H7 (cell line): ENCODE measurements around the gene OTULIN. TPM values are rescaled to one million over a fixed set of nuclear protein-coding genes. Genes with fewer than 3 reads are reported as not detected.

Source experiments
- DNase-seq: peaks from one replicate; pipeline ENCODE4 v3.0.0; 2012
- H3K27me3 ChIP-seq: 2 replicates; pipeline ENCODE4 v1.6.0; 2011; ENCODE audit warnings: mild to moderate bottlenecking, low read length; ENCODE audit not compliant: control insufficient read depth, insufficient read depth
- H3K36me3 ChIP-seq: replicated peaks from 2 replicates; pipeline ENCODE4 v1.5.1; 2011; ENCODE audit warnings: low read length; ENCODE audit not compliant: control insufficient read depth, insufficient read depth
- H3K4me3 ChIP-seq: 2 replicates; pipeline ENCODE4 v1.5.1; 2011; ENCODE audit warnings: low read depth, mild to moderate bottlenecking, control low read depth, low read length, moderate library complexity; ENCODE audit not compliant: insufficient read depth
- total RNA-seq: library from RNA; depleted of rRNA; stranded (reverse); fragments of >200 nt; shearing (Covaris generic); gene quantifications from 2 replicates; pipeline ENCODE4 v1.2.3, GENCODE V29; 2014

The OTULIN gene
- total RNA-seq, 1 experiment from 2014 or later, result 14.9 TPM

DNA sequence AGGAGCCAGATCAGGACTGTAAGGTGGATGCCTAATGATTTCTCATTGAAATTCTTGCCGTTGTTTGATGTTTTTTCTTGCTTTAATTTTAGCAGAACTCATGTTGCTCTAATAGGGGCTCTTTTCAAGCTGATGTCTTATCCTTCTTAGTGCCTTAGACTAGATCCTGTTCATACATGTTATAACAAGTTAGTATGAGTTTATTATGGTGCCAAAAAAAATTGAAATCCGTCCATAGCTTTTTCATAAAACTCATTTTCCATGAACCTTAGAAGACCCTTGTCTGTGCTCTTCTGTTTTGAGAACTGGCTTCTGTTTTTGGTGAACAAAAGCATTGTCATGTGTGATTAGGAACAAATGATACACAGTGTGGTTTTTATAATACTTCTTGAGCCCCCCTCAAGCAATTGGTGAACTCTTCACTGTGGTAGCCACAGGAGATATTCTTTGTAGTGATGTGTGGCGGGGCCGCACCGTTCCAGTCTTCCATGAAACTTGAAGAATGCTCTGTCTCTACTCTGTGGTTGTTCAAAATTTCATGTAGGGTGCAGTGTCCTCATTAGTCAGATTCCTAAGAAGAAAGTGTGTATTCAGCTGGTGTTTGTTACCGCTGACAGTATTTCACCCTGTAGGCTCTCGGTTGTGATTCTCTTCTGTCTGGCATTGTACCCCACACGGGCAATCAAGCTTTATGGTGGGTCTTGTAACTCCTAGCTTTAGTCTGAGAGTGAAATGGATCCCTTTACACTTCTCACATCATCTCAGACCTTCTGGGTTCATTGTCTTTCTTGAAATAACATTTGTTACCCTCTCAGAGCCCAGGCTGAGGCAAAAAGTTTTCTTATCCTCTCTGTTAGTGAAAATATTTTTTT lies 10.7 kb downstream of the OTULIN start:
- H3K4me3 ChIP-seq, result no peak overlapping the region
- no peaks in the 10 kb centered on the region for H3K27me3 ChIP-seq
- no peaks in the 10 kb centered on the region; the same call in 1 of the 2 replicates for H3K36me3 ChIP-seq
- DNase-seq, result no peak

DNA sequence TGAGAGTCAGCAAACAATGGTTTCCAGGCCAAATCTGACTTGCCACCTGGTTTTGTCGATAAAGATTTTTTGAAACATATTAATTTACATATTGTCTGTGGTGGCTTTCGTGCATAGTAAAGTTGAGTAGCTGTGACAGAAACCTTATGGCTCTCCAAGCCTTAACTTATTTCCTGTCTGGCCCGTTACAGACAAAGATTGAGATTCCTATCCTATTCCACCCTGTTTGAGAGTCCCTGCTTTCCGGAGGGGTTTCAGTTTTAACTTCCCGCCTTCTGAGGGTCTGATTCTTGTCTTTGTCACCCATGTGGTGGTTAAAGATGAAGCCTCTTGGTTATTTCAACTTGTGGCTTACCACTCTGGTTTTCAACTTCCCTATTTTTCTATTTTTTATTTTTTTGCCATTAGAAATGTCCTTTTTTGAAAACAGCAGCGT lies 11.4 kb downstream of the OTULIN start:
- Histone ChIP-seq H3K4me3 (no peak overlapping the region), H3K36me3 (no peaks in the 10 kb centered on the region; the same call in 1 of the 2 replicates), H3K27me3 (no peaks in the 10 kb centered on the region)
- DNase-seq, result no peak

DNA sequence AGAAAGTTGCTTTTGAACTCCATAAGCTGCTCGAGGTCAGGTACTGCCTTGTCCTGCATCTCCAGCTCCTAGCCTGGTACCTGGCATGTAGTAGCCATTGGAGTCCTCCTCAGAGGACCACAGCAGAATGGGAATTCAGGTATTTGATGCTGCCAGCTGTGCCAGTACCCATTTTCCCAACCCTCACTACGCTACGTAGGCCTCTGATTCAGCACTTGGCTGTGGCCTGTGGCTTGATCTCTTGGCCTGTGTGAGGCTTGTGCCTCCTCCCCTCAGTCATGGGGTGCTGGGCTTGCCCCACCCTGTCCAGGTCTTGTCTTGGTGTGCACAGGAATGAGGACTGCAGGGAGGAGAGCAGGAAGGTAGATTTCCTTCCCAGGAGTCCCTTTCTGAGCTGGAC lies 11.8 kb downstream of the OTULIN start:
- DNase-seq, result no peak
- no peaks in the 10 kb centered on the region for H3K27me3 ChIP-seq
- no peaks in the 10 kb centered on the region; the same call in 1 of the 2 replicates for H3K36me3 ChIP-seq
- no peak overlapping the region for H3K4me3 ChIP-seq

DNA sequence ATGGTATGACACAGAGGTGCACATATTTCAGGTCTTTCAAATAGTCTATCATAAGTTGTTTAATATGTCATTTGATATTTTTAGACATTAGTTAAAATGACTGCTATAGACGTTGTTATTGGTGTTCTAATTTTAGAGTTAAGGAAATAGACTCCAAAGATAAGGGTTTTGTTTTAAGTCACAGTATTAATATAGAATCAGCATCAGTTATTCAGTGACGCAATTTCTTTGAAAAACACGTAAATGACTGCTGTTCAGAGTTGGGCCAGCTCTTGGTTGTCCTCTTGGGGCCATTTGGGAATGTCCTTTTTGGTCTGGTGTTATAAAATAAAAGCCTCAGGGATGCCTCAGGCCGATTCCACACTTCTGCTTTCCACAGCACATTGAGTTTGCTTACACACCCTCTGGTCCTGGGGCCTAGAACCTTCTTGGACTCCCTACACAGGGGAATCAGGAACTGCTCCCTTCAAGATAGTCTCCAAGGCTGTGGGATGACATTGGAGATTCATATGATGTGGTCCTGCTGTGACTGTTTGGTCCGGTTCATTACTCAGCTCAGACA lies 14.3 kb downstream of the OTULIN start:
- DNase-seq, result no peak
- peaks cover 2% of the 10 kb centered on the region for H3K36me3 ChIP-seq
- no peak overlapping the region for H3K4me3 ChIP-seq
- H3K27me3 ChIP-seq, result no peaks in the 10 kb centered on the region

DNA sequence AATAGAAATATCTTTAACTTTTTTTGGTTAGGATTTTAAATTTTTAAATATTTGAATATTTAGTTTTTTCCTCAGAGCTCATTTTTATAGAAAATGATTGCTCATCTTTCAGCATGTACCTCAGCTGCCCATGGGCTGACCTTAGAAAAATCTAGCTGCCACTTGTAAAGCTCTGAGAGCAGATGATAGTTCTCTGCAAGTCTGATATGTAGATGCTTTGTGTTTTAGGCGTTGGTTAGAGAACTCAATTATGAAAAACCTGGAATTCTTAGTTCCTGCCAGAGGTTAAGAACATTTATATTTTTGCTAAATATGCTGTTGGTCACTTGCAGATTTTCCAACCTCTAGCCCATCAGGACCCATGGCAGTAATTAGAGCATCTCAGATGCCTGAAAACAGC lies 15.1 kb downstream of the OTULIN start:
- DNase-seq, result no peak
- Histone ChIP-seq H3K4me3 (no peak overlapping the region), H3K36me3 (peaks cover 2% of the 10 kb centered on the region)

DNA sequence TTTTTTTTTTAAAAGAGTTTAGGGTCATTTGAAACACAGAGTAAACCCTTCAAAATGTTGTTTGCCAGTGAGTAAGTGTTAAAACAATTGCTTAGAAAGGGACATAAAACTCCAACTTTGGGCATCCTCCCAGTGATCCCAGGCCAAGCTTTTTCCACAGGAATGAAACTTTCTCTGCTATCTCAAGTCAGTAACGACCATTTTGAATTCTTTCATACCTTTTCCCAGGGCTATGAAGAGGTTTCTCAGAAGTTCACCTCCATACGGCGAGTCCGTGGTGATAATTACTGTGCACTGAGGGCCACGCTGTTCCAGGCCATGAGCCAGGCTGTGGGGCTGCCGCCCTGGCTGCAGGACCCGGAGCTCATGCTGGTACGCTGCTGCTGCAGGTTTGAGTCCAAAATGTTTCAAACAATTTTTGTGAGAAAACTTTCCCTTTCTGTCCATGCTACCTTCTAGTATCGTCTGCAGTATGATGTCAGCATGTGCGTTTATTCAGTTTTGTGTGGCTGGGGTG lies 16.8 kb downstream of the OTULIN start:
- Histone ChIP-seq H3K4me3 (no peak overlapping the region), H3K27me3 (no peaks in the 10 kb centered on the region), H3K36me3 (peaks cover 2% of the 10 kb centered on the region)
- no peak for DNase-seq

More for the DNA sequence above, 15.1 kb downstream of the OTULIN start:
- no peaks in the 10 kb centered on the region for H3K27me3 ChIP-seq

DNA sequence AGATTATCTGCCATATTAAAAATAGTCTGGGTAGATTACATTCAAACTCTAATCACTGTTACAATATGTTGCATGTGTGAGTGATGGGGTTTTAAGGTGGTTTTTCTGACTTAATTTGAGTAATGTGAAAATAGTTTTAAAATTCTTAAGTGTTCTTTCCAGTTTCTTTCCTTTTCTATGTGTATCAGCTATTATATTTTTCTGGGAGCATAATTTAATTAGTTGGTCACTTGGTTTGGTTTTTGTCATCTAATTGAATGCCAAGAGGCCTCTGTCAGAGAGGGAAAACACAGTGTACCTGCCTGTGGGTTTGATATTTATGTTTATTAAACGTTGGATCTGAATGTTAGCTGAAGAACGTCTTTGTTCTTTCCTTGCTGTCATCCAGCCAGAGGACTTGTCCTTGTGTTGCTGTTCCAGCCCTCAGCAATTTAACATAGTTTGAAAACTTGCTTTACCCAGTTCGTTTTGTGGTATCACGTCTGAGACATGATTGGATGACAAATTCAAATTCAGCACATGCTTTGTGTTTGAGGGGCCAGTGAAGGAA lies 19.5 kb downstream of the OTULIN start:
- DNase-seq, result no peak
- Histone ChIP-seq H3K36me3 (peaks cover 5% of the 10 kb centered on the region), H3K4me3 (no peak overlapping the region), H3K27me3 (no peaks in the 10 kb centered on the region)

DNA sequence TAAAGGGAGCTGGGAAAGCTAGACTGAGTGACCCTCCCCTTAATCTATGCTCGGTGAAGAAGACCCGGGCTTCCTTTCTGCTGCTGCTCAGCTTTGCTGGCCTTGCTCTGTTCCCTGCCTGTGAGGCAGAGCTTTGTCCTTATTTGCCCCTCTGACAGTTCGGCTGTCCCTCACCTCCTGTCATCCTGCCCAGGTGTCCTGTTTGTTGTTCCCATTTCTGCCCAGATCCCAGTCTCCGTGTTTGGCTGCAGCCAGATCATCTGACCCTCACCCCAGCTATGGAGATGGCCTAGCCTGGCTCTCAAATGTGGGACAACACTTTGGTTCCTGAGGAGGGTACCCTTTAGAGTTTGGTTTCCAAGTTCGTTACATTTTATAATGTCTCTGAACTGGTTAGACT lies 20.2 kb downstream of the OTULIN start:
- Histone ChIP-seq H3K36me3 (peaks cover 10% of the 10 kb centered on the region), H3K4me3 (no peak overlapping the region), H3K27me3 (no peaks in the 10 kb centered on the region)
- DNase-seq, result no peak

DNA sequence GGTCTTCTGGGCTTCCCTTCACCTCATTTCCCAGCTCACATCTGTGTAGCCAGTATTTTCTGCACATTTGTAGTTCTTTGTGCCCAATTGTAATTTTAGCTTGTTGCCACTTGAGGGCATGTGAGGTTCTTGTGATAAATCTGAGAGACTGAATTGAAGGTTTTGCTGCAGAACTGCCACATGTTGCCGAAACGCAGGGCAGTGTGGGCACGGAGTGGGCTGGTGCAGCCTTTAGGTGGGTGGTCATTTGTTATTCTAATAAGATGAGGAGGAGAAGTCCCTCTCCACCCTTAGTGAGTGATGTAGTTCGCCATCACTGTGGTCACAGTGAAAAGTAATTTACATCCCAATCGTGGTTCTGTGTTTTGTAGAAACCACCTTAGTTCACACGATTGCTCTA lies 21.2 kb downstream of the OTULIN start:
- H3K27me3 ChIP-seq, result no peaks in the 10 kb centered on the region
- DNase-seq, result peak; percentile 64
- H3K36me3 ChIP-seq, result peaks cover 12% of the 10 kb centered on the region

DNA sequence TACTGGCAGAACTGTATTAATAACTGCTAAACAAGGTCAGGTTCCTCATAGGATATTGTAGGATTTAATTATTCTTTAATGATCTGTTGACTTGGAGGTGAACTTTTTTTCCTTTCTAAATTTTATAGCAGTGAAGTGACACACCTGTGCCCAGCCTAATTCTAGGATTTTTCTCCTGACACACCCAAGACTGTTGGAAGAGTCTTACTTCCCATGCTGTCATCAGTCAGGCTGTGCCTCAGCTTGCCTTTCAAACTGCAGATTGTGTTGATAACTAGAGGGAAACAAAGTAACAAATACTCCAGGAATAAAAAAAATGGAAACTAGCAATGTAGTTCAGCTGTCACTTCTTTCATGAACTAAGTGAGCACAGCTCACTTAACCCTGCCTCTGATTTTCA lies 22.0 kb downstream of the OTULIN start:
- H3K4me3 ChIP-seq, result no peak overlapping the region
- no peaks in the 10 kb centered on the region for H3K27me3 ChIP-seq
- DNase-seq, result no peak
- peaks cover 12% of the 10 kb centered on the region for H3K36me3 ChIP-seq

More for the DNA sequence above, 21.2 kb downstream of the OTULIN start:
- no peak overlapping the region for H3K4me3 ChIP-seq

DNA sequence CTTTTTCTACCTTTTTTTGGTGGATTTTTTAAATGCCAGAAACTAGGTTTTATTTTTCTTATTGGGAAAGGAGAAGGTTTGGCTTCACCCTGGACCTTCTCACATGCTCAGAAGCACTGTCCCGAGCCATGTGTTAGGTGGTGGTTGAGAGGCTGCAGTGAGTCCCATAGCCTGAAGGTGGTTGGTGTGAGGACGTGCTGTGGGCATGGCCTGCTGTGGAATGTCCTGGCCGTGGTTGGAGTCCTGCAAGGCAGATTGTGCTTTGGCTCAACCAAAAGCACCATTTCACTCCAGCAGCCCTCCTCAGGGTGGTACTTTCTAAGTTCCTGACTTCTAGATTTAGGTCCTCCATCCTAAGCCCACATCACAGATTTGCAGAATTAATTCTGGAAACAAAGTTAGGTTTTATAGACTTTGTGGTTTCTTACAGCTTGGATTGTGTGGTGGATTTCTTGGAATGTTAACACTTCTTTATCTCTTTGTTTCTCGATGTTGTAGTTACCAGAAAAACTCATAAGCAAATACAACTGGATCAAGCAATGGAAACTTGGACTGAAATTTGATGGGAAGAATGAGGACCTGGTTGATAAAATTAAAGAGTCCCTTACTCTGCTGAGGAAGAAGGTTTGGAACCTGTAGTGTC lies 22.6 kb downstream of the OTULIN start:
- no peak overlapping the region for H3K4me3 ChIP-seq
- DNase-seq, result no peak
- H3K27me3 ChIP-seq, result no peaks in the 10 kb centered on the region
- peaks cover 11% of the 10 kb centered on the region for H3K36me3 ChIP-seq

DNA sequence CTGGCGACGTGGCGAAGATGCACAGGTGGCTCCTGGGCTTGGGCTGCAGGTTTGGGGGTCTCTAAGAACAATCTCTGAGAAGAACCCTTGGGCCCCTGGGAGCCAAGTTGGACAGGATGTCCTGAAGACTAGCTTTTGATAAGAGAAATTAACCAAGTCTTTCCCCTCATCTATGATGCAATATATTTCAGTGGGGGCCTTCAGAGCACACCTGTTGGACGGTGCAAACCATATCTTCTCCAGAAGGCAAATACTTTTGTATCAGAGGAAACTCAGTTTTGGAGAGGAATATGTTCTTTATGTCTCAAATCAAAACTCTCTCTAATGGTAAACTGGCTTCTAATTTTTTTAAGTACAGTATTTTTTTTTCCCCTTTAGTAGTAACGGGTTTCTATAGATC lies 28.6 kb downstream of the OTULIN start:
- DNase-seq, result no peak
- no peaks in the 10 kb centered on the region for H3K27me3 ChIP-seq
- peaks cover 11% of the 10 kb centered on the region for H3K36me3 ChIP-seq
- H3K4me3 ChIP-seq, result no peak overlapping the region

DNA sequence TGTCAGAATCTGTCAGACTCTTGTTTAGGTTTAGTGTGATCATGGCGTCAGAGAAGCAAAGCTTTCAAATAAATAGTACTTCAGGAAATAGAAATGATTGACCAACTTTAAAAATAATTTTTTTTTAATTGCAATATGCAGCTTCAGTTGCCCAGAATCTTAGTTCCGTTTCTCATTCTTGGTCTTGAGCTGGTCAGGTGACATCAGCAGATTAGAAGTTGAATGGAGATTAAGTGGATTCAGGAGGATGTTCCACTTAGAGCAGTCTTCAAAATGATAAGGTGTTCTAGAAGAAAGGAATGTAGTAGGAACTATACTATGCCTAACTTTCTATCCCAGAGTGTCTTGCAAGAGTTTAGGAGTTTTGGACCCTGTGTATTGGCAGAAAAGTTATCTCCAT lies 30.6 kb downstream of the OTULIN start:
- Histone ChIP-seq H3K27me3 (no peaks in the 10 kb centered on the region), H3K36me3 (peaks cover 4% of the 10 kb centered on the region), H3K4me3 (no peak overlapping the region)
- DNase-seq, result no peak

DNA sequence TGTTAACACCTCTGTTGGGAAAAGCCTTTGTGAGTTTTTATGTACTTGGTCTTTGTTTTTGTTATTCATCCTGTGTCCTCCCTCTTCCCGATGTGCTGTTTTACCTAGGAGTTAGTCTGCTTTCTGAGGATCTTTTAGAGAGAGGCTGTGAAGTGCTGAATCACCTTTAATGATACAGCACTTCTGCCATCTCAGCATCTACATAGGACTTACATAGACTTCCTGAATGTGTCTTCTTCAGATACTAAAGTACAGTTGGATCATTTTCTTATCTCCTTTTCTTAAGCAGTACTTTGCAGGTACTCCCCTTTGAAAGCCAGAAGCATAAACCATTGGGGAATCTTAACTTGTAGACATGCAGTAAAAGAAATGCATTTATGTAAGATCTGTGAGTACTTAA lies 31.5 kb downstream of the OTULIN start:
- peak; percentile 56 for DNase-seq

More for the DNA sequence above, 31.5 kb downstream of the OTULIN start:
- Histone ChIP-seq H3K27me3 (no peaks in the 10 kb centered on the region), H3K4me3 (no peak overlapping the region), H3K36me3 (peaks cover 4% of the 10 kb centered on the region)
